ENCODE results near the gene GLTP. TPM values are rescaled to one million over a fixed set of nuclear protein-coding genes. Genes with fewer than 3 reads are reported as not detected.
A peak's percentile ranks its signal among the peaks of the same experiment; 100 is the strongest.

GLTP gene
- total and polyA plus RNA-seq, 2 experiments from 2014 or later, result 28.4 to 33.4 TPM

DNA sequence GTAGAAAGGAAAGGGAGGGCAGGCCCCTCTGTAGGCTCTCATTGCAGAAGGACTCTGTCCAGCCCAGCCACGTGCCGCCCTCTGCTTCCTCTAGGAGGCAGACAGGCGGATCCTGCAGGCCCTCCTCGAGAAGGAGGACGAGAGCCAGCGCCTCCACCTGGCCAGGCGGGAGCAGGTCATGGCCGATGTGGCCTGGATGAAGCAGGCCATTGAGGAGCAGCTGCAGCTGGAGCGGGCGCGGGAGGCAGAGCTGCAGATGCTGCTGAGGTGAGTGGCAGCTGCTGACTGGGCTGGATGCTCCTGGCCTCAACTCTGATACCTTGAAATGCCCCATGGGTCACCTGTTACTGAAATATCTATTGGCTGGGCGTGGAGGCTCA, 30.6 kb upstream of the GLTP start:
- no peak overlapping the region for H3K4me2 ChIP-seq
- H3K36me3 ChIP-seq (replicated peaks; ENCODE audit: insufficient read depth, low read depth), result no peaks in the 10 kb centered on the region
- WGBS (ENCODE audit: low lambda C conversion rate, missing lambda C conversion rate), result 66% methylated on average over 12 of the region's 12 CpGs
- H3K27ac ChIP-seq, result no peak overlapping the region
- H3K79me2 ChIP-seq, result no peaks in the 10 kb centered on the region
- no peak for TF ChIP-seq EZH2phosphoT487 (IDR thresholded peaks at IDR 0.05; ENCODE audit: low read depth, severe bottlenecking, unreplicated experiment)
- TF ChIP-seq EZH2 (IDR thresholded peaks at IDR 0.05; ENCODE audit: borderline replicate concordance), result no peak
- TF ChIP-seq, protein P1, sequence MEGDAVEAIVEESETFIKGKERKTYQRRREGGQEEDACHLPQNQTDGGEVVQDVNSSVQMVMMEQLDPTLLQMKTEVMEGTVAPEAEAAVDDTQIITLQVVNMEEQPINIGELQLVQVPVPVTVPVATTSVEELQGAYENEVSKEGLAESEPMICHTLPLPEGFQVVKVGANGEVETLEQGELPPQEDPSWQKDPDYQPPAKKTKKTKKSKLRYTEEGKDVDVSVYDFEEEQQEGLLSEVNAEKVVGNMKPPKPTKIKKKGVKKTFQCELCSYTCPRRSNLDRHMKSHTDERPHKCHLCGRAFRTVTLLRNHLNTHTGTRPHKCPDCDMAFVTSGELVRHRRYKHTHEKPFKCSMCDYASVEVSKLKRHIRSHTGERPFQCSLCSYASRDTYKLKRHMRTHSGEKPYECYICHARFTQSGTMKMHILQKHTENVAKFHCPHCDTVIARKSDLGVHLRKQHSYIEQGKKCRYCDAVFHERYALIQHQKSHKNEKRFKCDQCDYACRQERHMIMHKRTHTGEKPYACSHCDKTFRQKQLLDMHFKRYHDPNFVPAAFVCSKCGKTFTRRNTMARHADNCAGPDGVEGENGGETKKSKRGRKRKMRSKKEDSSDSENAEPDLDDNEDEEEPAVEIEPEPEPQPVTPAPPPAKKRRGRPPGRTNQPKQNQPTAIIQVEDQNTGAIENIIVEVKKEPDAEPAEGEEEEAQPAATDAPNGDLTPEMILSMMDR (IDR thresholded peaks at IDR 0.05; ENCODE audit: poor library complexity), result peak; percentile 27
- no peaks in the 10 kb centered on the region for H3K27me3 ChIP-seq
- H4K20me1 ChIP-seq (ENCODE audit: insufficient read depth, poor library complexity, severe bottlenecking), result no peaks in the 10 kb centered on the region
- no peaks in the 10 kb centered on the region for H3K9me2 ChIP-seq (replicated peaks; ENCODE audit: insufficient read depth)
- H3K4me3 ChIP-seq, result no peak overlapping the region
- no peak overlapping the region for H2AFZ ChIP-seq
- peak; percentile 20 for DNase-seq (ENCODE audit: low spot score)
- H3K4me1 ChIP-seq (ENCODE audit: insufficient read depth), result no peaks in the 10 kb centered on the region
- H3K9me3 ChIP-seq (ENCODE audit: low read depth), result no peaks in the 10 kb centered on the region

- Histone ChIP-seq H3K36me3 (replicated peaks; ENCODE audit: insufficient read depth, low read depth) (no peaks in the 10 kb centered on the region), H3K4me3 (no peak overlapping the region), H3K27ac (no peak overlapping the region), H3K4me1 (ENCODE audit: insufficient read depth) (no peaks in the 10 kb centered on the region), H3K27me3 (no peaks in the 10 kb centered on the region), H4K20me1 (ENCODE audit: insufficient read depth, poor library complexity, severe bottlenecking) (no peaks in the 10 kb centered on the region), H3K79me2 (no peaks in the 10 kb centered on the region), H3K4me2 (no peak overlapping the region), H3K9me3 (ENCODE audit: low read depth) (no peaks in the 10 kb centered on the region), H2AFZ (no peak overlapping the region), H3K9me2 (replicated peaks; ENCODE audit: insufficient read depth) (no peaks in the 10 kb centered on the region)
- TF ChIP-seq, protein P1 (IDR thresholded peaks at IDR 0.05; ENCODE audit: poor library complexity), result no peak
- no peak for TF ChIP-seq EZH2phosphoT487 (IDR thresholded peaks at IDR 0.05; ENCODE audit: low read depth, severe bottlenecking, unreplicated experiment)
- TF ChIP-seq EZH2 (IDR thresholded peaks at IDR 0.05; ENCODE audit: borderline replicate concordance), result no peak
- no peak for DNase-seq (ENCODE audit: low spot score)
- WGBS (ENCODE audit: low lambda C conversion rate, missing lambda C conversion rate), result 82% methylated on average over 8 of the region's 8 CpGs
Measured at GRCh38 chr12:109910254-109910968, 30.1 kb upstream of the GLTP start.

- Histone ChIP-seq H3K4me1 (ENCODE audit: insufficient read depth) (peaks cover 11% of the 10 kb centered on the region), H3K79me2 (peaks cover 15% of the 10 kb centered on the region), H3K4me3 (no peak overlapping the region), H3K9me2 (replicated peaks; ENCODE audit: insufficient read depth) (no peaks in the 10 kb centered on the region), H3K4me2 (no peak overlapping the region), H3K27ac (no peak overlapping the region), H3K36me3 (replicated peaks; ENCODE audit: insufficient read depth, low read depth) (no peaks in the 10 kb centered on the region), H2AFZ (no peak overlapping the region), H3K27me3 (no peaks in the 10 kb centered on the region), H4K20me1 (ENCODE audit: insufficient read depth, poor library complexity, severe bottlenecking) (no peaks in the 10 kb centered on the region), H3K9me3 (ENCODE audit: low read depth) (no peaks in the 10 kb centered on the region)
- 95% methylated on average over 10 of the region's 10 CpGs for WGBS (ENCODE audit: low lambda C conversion rate, missing lambda C conversion rate)
- TF ChIP-seq, protein P1 (IDR thresholded peaks at IDR 0.05; ENCODE audit: poor library complexity), result no peak
- TF ChIP-seq EZH2 (IDR thresholded peaks at IDR 0.05; ENCODE audit: borderline replicate concordance) (no peak), EZH2phosphoT487 (IDR thresholded peaks at IDR 0.05; ENCODE audit: low read depth, severe bottlenecking, unreplicated experiment) (no peak)
- DNase-seq (ENCODE audit: low spot score), result no peak
Measured at GRCh38 chr12:109905301-109905700, 25.0 kb upstream of the GLTP start.
